ENCODE results near the gene ENTR1. TPM values are rescaled to one million over a fixed set of nuclear protein-coding genes. Genes with fewer than 3 reads are reported as not detected.

Gene ENTR1
- polyA plus RNA-seq, 2 donors, result 20.1 to 24.2 TPM

DNA sequence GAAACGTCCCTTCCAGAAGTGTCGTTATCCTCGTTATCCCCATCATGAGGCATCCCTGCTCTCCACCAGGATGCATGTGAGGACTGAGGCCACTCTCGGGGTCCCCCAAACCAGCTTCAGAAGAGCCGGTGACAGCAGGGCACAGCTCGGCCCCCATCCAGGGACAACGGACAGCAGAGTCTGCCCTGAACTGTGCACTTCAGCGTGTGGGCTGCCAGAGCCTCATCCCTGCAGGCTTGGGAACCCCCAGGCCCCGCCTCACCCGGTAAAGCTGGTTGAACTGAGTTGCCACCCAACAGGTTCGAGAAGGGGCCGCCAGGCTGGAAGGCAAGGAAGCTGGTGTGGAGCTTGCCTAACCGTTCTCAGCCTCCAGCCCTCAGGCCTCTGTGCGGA is 36.2 kb downstream of the ENTR1 start:
- Histone ChIP-seq H3K27me3 (ENCODE audit: control insufficient read depth in 1 of 2, insufficient read depth in 2 of 2, low read length in 2 of 2) (no peaks in the 10 kb centered on the region), H3K36me3 (ENCODE audit: control insufficient read depth in 2 of 2, insufficient read depth in 2 of 2, low read length in 1 of 2) (peaks cover 0 to 6% of the 10 kb centered on the region in 2 donors), H3K4me3 (ENCODE audit: low read depth in 1 of 2, low read length in 2 of 2) (no peak overlapping the region), H3K27ac (ENCODE audit: low read depth in 2 of 2, low read length in 1 of 2) (no peak overlapping the region), H3K4me1 (ENCODE audit: control insufficient read depth in 2 of 2, insufficient read depth in 2 of 2, low read length in 1 of 2) (peaks cover 0 to 17% of the 10 kb centered on the region in 2 donors), H3K9me3 (ENCODE audit: control insufficient read depth in 2 of 2, insufficient read depth in 1 of 2, low read depth in 1 of 2, low read length in 1 of 2) (no peaks in the 10 kb centered on the region)
- WGBS, 2 donors, result 63 to 67% methylated on average over 14 of the region's 14 CpGs

DNA sequence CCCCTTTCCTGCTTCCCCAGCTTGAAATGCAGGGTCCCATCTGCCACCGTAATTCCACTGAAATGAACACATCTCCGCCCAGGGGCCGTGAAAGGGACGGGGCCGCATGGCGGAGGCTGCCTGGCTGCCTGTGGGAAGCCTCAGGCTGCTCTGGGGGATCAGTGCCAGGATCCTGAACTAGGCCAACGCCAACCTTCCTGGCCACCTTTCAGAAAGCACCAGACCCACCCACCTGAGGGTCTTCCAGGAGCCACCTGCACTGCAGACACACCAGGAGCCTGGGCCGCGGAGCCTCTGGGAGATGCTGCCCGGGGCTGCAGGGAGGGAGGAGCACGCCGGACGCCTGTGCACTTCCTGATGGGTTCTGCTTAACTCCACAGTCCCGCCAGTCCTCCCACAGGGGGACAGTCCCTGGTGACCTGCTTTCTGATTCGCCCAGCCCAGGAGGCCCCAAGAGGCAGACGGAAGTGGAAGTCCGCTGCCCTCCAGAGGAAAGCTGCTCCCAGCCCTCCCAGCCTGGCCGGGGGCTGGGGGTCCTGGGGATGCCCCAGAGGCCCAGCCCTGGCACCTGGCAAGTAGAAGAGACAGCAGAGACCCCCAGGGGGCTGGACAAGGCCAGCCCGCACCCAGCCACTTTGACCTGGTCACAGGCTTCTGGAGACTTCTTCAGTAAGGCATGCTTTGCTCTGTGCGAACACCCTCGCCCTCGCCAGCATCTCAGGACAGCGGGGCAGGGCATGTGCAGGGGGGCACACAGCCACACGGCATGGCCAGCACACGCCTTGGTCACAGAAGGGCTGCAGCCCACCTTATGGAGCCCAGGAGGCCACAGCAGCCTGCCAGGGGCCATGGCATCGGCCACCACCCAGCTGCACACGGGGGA is 36.9 kb downstream of the ENTR1 start, which contains the start of gene CARD9:
TSS of gene CARD9 (minus strand) at position 370 of the 883 bp plus-strand sequence. CDS start 1,591 bp downstream, outside the sequence.
- Histone ChIP-seq H3K9me3 (ENCODE audit: control insufficient read depth in 2 of 2, insufficient read depth in 1 of 2, low read depth in 1 of 2, low read length in 1 of 2) (no peaks in the 10 kb centered on the region), H3K4me3 (ENCODE audit: low read depth in 1 of 2, low read length in 2 of 2) (peak within 1 kb of the TSS in 1 of 2 donors; percentile 16), H3K36me3 (ENCODE audit: control insufficient read depth in 2 of 2, insufficient read depth in 2 of 2, low read length in 1 of 2) (no peaks in the 10 kb centered on the region), H3K27ac (ENCODE audit: low read depth in 2 of 2, low read length in 1 of 2) (no peak within 1 kb of the TSS), H3K27me3 (ENCODE audit: control insufficient read depth in 1 of 2, insufficient read depth in 2 of 2, low read length in 2 of 2) (no peaks in the 10 kb centered on the region), H3K4me1 (ENCODE audit: control insufficient read depth in 2 of 2, insufficient read depth in 2 of 2, low read length in 1 of 2) (peaks cover 0 to 17% of the 10 kb centered on the region in 2 donors)
- 52 to 63% methylated on average over 25 to 27 of the region's 27 CpGs for WGBS, 2 donors

DNA sequence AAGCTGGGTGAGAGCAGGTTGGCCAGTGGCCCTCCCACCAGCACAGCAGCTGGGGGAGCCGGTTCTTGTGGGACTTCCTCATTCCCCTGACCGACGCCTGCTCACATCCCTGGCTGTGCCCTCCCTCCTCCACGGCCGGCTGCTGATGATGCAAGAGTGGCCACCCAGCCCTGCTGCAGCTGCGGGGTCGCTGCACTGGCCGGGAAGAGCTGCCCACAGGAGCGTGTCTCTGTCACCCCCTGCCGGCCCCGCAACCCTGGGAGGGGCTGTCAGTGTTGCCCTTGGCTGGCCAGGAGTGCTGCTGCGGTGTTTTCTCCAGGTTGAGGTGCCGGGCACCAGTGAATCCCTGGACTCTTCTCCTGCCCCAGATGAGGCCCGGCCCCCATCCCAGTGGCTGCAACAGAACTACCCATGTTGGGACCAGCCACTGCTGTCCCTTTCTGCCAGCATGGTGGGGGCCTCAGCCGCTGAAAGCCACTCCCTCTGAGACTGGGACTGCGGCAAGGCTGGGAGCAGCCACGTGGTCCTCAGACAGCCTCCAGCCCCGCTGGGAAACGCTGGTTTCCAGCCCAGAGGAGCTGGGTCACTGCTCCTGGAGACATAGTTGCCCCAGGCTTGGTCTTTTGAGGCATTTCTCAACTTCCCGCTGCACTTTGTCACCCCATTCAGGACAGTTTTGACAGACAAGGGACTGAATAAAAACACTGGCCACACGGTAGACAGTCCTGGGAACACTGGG is 37.7 kb downstream of the ENTR1 start:
- Histone ChIP-seq H3K27me3 (ENCODE audit: control insufficient read depth in 1 of 2, insufficient read depth in 2 of 2, low read length in 2 of 2) (no peaks in the 10 kb centered on the region), H3K36me3 (ENCODE audit: control insufficient read depth in 2 of 2, insufficient read depth in 2 of 2, low read length in 1 of 2) (no peaks in the 10 kb centered on the region), H3K27ac (ENCODE audit: low read depth in 2 of 2, low read length in 1 of 2) (peak overlapping the region in 1 of 2 donors; percentile 37), H3K9me3 (ENCODE audit: control insufficient read depth in 2 of 2, insufficient read depth in 1 of 2, low read depth in 1 of 2, low read length in 1 of 2) (no peaks in the 10 kb centered on the region), H3K4me1 (ENCODE audit: control insufficient read depth in 2 of 2, insufficient read depth in 2 of 2, low read length in 1 of 2) (peaks cover 0 to 17% of the 10 kb centered on the region in 2 donors), H3K4me3 (ENCODE audit: low read depth in 1 of 2, low read length in 2 of 2) (peak overlapping the region in 1 of 2 donors; percentile 16)
- 20 to 23% methylated on average over 21 of the region's 21 CpGs for WGBS, 2 donors

DNA sequence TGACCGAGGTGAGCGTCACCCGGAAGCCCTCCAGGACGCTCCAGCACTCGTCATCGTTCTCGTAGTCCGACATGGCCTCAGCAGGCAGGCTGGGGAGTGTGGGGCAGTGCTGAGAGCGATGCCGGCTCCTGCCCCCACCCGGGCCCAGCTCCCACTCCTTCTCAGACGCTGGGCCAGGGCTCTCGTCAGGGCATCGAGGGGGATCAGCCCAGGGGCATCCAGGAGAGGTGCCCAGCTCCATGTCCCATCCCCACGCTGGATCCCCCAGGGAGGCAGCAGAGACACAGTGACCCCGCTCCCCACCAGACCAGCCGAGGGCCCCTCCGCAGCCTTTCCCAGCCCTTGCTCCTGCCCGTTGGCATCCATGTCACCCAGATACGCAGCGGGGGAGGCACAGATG is 38.4 kb downstream of the ENTR1 start:
- 88 to 91% methylated on average over 19 to 21 of the region's 21 CpGs for WGBS, 2 donors
- H3K4me3 ChIP-seq (ENCODE audit: low read depth in 1 of 2, low read length in 2 of 2), result no peak overlapping the region
- H3K27ac ChIP-seq (ENCODE audit: low read depth in 2 of 2, low read length in 1 of 2), result peak overlapping the region in 1 of 2 donors; percentile 37
- H3K36me3 ChIP-seq (ENCODE audit: control insufficient read depth in 2 of 2, insufficient read depth in 2 of 2, low read length in 1 of 2), result no peaks in the 10 kb centered on the region
- no peaks in the 10 kb centered on the region for H3K27me3 ChIP-seq (ENCODE audit: control insufficient read depth in 1 of 2, insufficient read depth in 2 of 2, low read length in 2 of 2)
- peaks cover 0 to 17% of the 10 kb centered on the region in 2 donors for H3K4me1 ChIP-seq (ENCODE audit: control insufficient read depth in 2 of 2, insufficient read depth in 2 of 2, low read length in 1 of 2)
- H3K9me3 ChIP-seq (ENCODE audit: control insufficient read depth in 2 of 2, insufficient read depth in 1 of 2, low read depth in 1 of 2, low read length in 1 of 2), result no peaks in the 10 kb centered on the region

DNA sequence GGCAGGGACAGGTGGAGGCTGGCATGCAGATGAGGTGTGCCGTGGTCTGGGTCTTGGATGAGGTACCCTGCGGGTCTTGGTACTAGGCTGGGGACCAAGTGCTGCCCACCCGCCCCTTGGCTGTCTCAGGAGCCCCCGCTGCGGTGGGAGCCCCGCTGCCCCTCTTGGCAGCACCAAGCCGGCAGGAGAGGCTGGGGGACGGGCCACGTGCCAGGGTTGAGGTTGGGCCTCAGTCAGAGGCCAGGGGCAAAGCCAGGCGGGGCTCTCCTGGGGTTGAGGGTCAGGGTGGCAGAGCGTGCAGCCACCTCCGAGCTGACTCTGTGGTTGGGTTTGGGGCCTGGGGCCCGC is 38.9 kb downstream of the ENTR1 start:
- Histone ChIP-seq H3K4me1 (ENCODE audit: control insufficient read depth in 2 of 2, insufficient read depth in 2 of 2, low read length in 1 of 2) (peaks cover 0 to 17% of the 10 kb centered on the region in 2 donors), H3K27me3 (ENCODE audit: control insufficient read depth in 1 of 2, insufficient read depth in 2 of 2, low read length in 2 of 2) (no peaks in the 10 kb centered on the region), H3K36me3 (ENCODE audit: control insufficient read depth in 2 of 2, insufficient read depth in 2 of 2, low read length in 1 of 2) (no peaks in the 10 kb centered on the region), H3K4me3 (ENCODE audit: low read depth in 1 of 2, low read length in 2 of 2) (no peak overlapping the region), H3K27ac (ENCODE audit: low read depth in 2 of 2, low read length in 1 of 2) (no peak overlapping the region), H3K9me3 (ENCODE audit: control insufficient read depth in 2 of 2, insufficient read depth in 1 of 2, low read depth in 1 of 2, low read length in 1 of 2) (no peaks in the 10 kb centered on the region)
- 86 to 89% methylated on average over 11 to 13 of the region's 13 CpGs for WGBS, 2 donors

DNA sequence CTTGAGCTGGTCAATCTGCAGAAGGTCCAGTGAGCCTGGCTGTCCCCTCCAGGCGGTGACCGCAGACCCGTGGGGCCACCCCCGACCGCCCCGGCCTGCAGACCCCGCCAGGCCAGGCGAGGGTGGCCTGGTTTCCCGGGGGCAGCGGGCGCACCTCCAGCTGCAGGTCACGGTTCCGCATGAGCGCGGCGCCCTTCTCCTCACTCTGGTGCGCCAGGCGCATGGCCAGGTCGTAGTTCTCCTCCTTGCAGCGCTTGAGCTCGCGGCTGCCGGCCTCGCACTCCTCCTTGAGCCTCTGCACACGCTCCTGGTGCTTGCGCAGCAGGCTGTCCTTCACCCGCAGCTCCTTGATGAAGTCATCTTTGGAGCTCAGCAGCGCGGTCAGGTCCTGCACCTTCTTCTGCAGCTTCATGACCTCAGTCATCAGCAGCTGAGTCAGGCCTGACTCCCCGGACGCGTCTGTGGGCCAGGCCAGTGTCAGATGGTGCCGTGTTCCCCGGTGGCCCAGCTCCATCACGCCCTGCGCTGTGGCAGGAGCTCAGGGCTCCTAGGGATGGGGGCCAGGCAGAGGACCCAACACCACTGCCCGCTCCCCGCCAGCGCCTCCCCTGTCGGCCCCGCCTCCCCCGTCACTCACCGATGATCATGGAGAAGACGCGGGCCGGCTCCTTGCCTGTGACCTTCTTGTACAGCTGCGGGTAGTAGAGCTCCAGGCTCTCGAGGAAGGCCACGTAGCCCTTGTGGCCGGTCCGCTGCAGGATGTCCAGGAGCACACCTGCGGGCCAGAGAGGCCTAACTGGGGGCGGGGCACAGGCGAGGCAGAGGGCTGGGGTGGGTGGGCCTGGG is 39.5 kb downstream of the ENTR1 start:
- Histone ChIP-seq H3K4me3 (ENCODE audit: low read depth in 1 of 2, low read length in 2 of 2) (no peak overlapping the region), H3K27me3 (ENCODE audit: control insufficient read depth in 1 of 2, insufficient read depth in 2 of 2, low read length in 2 of 2) (no peaks in the 10 kb centered on the region), H3K9me3 (ENCODE audit: control insufficient read depth in 2 of 2, insufficient read depth in 1 of 2, low read depth in 1 of 2, low read length in 1 of 2) (no peaks in the 10 kb centered on the region), H3K27ac (ENCODE audit: low read depth in 2 of 2, low read length in 1 of 2) (no peak overlapping the region), H3K36me3 (ENCODE audit: control insufficient read depth in 2 of 2, insufficient read depth in 2 of 2, low read length in 1 of 2) (no peaks in the 10 kb centered on the region), H3K4me1 (ENCODE audit: control insufficient read depth in 2 of 2, insufficient read depth in 2 of 2, low read length in 1 of 2) (peaks cover 0 to 17% of the 10 kb centered on the region in 2 donors)
- 91 to 92% methylated on average over 52 to 54 of the region's 54 CpGs for WGBS, 2 donors

DNA sequence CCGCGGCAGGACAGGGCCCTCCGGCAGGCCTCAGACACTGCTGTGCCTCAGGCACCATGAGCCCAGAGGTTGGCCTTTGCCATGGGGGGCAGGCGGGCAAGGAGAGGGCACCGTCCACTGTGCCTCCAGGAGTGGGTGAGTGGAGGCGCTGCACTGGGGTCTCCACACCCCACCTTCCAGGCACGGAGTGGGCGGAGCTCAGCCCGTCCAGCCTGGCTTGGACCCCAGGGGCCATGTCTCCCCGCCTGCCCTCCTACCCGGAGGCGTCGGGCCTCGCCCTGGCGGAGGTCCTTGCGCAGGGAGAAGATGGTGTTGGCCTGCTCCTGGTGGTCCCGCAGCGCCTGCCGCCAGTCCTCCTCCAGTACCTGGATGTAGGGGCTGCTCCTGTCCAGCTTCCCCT is 40.4 kb downstream of the ENTR1 start:
- WGBS, 2 donors, result 92 to 94% methylated on average over 19 of the region's 19 CpGs
- Histone ChIP-seq H3K27me3 (ENCODE audit: control insufficient read depth in 1 of 2, insufficient read depth in 2 of 2, low read length in 2 of 2) (no peaks in the 10 kb centered on the region), H3K9me3 (ENCODE audit: control insufficient read depth in 2 of 2, insufficient read depth in 1 of 2, low read depth in 1 of 2, low read length in 1 of 2) (no peaks in the 10 kb centered on the region), H3K4me3 (ENCODE audit: low read depth in 1 of 2, low read length in 2 of 2) (no peak overlapping the region), H3K4me1 (ENCODE audit: control insufficient read depth in 2 of 2, insufficient read depth in 2 of 2, low read length in 1 of 2) (peaks cover 0 to 17% of the 10 kb centered on the region in 2 donors), H3K27ac (ENCODE audit: low read depth in 2 of 2, low read length in 1 of 2) (no peak overlapping the region), H3K36me3 (ENCODE audit: control insufficient read depth in 2 of 2, insufficient read depth in 2 of 2, low read length in 1 of 2) (no peaks in the 10 kb centered on the region)

DNA sequence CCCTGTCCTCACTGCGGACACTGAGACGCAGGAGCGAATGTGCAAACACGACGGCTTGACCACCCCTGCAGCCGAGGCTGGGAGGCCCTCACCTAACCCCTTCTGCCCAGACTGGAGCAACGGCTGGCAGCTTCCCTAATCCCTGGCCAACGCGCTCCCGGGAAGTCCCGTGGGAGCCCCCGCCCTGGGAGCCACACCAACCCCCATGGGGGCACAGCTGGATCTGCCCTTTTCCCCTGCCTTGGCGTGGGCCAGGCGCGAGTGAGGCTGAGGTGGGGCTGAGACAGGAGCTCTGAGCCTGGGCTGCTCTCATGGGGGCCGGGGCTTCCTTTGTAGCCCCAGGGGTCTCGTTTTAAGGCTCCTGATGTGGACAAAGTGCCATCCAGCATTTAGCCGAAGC is 42.2 kb downstream of the ENTR1 start:
- no peaks in the 10 kb centered on the region for H3K27me3 ChIP-seq (ENCODE audit: control insufficient read depth in 1 of 2, insufficient read depth in 2 of 2, low read length in 2 of 2)
- no peaks in the 10 kb centered on the region for H3K36me3 ChIP-seq (ENCODE audit: control insufficient read depth in 2 of 2, insufficient read depth in 2 of 2, low read length in 1 of 2)
- WGBS, 2 donors, result 64 to 74% methylated on average over 18 of the region's 18 CpGs
- no peaks in the 10 kb centered on the region for H3K9me3 ChIP-seq (ENCODE audit: control insufficient read depth in 2 of 2, insufficient read depth in 1 of 2, low read depth in 1 of 2, low read length in 1 of 2)
- no peak overlapping the region for H3K4me3 ChIP-seq (ENCODE audit: low read depth in 1 of 2, low read length in 2 of 2)
- peaks cover 4 to 24% of the 10 kb centered on the region in 2 donors for H3K4me1 ChIP-seq (ENCODE audit: control insufficient read depth in 2 of 2, insufficient read depth in 2 of 2, low read length in 1 of 2)
- H3K27ac ChIP-seq (ENCODE audit: low read depth in 2 of 2, low read length in 1 of 2), result no peak overlapping the region

Data from esophagus (tissue), 2 donors.